NK-92 (cell line): Measurements from ENCODE around the gene PIR.

Experiments
- DNase-seq: peaks from one replicate; lab custom pipeline; 2025; ENCODE audit not compliant: unreplicated experiment; lab: John Stamatoyannopoulos, UW

PIR gene

DNA sequence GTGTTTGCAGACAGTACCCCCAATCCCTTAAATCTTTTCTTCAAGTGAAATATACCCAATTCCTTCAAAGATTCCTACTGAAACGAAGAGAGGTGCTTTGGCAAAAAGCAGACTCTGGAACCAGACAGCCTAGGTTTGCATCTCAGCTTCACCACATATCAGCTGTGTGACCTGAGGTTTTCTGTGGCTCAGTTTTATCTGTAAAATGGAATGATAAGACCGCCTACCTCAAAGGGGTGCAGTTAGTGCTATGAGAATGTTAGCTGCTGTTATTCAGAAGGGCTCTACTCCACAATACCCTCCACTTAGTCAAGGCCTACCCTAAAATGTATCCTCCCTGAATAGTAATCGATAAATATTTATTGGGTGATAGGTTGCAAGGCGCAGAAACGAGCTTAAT is 664 bp downstream of the PIR start:
- DNase-seq: no peak

- no peak for DNase-seq
Observed at GRCh38 chrX:15483891-15484290, 9.2 kb downstream of the PIR start.

DNA sequence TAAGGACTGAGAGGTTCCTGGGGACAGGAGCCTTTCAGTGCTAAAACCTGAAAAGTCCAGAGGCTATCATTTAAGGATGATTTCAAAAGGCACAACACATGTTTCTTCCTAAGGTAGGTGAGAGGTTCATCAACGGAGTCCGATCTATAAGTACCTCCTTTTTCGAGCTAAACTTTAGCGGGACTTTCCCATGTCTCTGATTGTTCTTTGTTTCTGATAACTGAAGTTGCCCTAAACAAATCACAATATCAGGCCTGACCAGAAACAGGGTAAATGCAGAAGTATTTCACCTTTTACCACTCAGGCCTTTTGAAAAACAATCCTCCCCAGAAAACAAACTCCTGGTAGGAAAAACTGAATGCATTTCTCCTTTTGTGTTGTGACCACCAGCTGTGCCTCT is 17.6 kb downstream of the PIR start:
- no peak for DNase-seq

DNA sequence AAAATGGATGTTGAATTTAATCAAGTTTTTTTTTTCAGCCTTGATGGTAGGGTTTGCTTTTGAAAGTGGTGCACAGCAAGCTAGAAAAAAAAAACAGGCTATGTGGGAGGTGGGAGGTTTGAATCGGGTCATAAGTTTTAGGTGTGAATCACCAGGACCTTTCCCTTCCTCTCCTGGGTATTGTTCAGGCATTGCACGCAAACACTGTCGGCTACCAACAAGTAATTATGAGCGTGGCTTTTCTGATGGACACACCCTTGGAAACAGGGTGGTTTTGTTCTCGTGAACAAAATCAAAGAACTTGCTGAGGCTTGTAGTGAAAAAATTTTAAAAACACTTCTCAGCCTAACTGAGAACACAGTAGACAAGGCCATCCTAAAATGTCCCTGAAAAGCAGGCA is 18.1 kb downstream of the PIR start:
- no peak for DNase-seq

- DNase-seq: no peak
Observed at GRCh38 chrX:15474028-15474427, 19.1 kb downstream of the PIR start.

GRCh38 chrX:15472531-15472930 is 20.6 kb downstream of the PIR start:
- DNase-seq: no peak

DNA sequence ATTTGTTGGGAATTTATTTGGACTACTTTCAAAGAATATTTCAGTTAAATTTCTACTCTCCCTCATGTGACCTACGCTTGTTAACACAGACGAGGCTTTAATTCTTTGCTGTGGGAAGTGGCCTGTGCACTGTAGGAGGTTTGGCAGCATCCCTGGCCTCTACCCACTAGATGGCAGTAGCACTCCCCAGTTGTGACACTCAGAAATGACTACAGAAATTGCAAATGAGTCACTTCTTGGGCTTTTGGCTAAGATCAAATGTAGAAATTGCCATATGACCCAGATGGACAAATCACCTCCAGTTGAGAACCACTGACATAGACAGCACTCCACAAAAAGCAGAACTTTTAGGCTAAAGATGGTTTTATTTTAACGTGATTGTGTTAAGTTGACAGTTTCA is 22.1 kb downstream of the PIR start:
- DNase-seq: peak; percentile 3

DNA sequence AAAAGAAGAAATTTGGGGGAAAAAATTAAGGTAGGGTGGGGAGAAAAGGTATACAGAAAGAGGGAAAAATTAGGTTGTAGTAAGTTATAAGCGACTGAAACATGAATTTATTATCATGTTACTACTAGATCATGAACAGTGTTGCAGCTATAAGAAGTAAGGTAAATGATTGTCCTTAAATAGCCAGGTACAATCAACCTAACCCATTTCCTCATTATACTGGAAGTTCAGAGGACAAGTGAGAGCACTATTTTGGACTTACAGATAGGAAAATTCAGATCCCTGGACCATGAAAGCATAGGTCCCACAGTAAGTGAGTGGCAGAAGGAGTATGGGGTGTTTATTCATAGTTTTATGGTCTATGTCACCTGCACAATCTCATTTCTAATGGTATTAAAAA is 23.5 kb downstream of the PIR start:
- no peak for DNase-seq

DNA sequence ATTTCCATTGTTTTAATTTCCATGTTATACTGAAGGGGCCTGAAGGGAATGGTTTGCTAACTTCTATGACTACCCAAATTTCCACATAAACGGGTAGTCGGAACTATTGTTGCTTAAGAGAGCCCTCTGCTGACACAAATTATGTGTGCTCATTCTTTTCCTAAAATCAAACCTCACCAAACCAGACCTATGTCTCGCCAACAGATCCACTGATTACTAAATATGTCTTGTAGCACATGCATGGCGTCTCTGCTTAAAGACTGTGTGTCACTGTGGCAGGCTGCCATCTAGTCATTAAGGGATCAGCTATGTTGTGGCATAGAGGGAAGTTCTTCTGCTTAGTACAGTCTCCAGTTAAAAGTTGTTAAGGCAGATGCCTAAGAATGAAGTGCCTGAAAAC is 25.1 kb downstream of the PIR start:
- DNase-seq: no peak

DNA sequence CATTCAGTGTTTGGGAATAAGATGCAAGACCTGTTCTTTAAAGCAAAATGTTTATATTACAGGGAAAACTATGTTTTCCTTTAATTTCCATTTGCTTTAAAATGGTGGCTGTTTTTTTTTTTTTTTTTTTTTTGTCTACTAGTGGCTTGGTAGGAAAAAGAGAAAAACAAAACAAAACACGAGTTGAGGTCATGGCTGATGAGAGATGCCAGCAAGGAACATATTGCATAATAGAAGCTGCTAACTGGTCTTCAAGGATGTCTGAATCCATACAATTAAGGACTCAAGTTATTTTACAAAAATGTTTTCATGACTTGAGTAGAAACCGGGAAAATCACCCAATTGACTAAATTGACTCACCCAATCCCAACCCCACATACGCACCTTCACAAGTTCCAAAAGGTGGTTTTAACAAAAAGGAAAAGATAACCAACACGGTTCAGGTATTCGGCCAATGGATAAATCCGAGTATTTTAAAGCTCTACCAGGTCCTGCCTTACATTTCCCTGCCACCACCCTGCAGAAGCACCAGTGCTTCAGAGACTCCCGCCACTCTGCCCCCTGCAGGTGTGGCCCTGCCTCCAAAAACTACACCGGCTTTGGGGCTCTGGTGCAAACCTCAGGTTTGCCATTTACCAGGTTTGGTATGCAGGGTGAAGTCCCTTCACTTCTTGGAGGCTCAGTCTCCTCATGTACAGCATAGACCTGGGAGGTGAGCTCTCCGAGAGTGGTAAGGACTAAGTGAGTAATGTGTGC is 27.1 kb downstream of the PIR start:
- no peak for DNase-seq

DNA sequence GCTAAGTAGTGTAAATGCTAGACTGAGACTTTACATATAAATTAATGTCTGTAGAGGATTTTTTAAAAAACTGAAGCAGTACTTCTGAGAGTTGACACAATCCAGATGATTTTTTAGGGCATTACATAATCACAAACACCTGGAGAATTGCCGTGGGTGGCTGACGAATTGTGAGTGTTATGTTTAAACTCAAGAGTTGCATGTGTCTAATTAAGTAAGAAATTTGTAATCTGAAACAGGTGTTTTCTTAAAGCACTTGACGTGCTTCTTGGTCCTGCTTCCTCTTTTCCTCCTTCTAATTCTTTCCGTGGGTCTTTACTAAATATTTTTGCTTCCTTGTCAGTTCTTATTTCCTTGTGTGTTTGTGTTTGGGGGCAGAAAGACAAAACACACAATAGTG is 27.8 kb downstream of the PIR start:
- DNase-seq: no peak

DNA sequence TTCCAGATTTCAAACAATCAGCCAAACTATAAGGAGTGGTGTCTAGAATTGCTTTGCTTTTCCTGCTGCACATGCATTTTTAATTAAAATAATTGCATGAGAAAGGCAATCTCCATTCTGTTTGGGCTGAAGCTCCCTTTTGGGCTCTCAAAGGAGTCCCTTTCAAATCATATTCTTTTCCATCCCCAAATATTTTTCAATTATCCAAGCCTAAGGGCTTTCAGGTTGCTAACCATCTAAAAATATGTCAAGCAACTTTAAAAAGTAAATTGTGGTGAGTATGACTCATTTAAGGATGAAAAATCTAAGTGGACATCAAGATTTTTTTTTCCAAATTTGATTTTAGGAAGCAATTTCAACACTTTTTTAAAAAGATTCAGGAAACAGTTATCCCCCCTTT is 28.4 kb downstream of the PIR start:
- no peak for DNase-seq

GRCh38 chrX:15451913-15452312 is 41.2 kb downstream of the PIR start:
- DNase-seq: no peak

GRCh38 chrX:15448010-15448639 is 45.0 kb downstream of the PIR start:
- DNase-seq: no peak

DNA sequence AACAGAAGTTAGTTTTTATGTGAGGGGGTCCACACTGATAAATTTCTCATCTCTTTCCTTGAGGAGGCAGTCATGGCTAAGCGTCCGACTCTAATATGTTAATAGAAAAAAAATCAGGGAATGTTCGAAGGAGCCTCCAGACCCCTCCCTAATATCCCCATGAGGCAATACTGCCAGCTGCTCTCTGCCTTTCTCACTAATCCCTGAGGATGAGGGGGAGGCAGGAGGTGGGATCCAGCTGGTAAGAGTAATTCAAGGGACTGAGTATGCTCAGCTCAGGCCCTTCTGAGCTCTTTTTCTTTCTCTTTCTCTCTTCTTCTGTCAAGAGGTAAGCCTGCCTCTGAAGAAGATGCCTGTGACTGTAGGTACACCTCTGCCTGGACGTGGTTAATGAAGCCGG is 51.7 kb downstream of the PIR start:
- DNase-seq: no peak

- no peak for DNase-seq
Observed at GRCh38 chrX:15438332-15438731, 54.8 kb downstream of the PIR start.

DNA sequence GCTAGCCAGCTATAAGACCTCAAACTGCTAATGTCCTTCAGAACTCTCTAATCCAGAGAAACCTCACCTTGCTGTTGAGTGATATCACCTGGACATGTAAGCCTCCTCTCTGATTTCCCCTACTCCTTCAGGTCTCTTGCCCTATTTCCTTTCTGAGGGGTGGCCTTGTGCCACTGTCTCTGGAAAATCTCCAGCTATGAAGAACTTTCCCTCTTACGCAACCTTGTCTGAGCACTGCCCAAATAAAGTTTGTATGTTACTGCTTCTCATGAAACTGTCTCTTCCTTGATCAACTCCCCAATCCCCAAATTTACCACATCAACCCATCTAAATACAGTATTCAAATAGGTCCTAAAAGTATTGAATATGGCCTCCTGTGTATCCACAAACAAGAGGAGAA is 55.4 kb downstream of the PIR start:
- no peak for DNase-seq

GRCh38 chrX:15435836-15436619 is 57.1 kb downstream of the PIR start:
- no peak for DNase-seq

GRCh38 chrX:15434205-15434604 is 58.9 kb downstream of the PIR start:
- DNase-seq: no peak

DNA sequence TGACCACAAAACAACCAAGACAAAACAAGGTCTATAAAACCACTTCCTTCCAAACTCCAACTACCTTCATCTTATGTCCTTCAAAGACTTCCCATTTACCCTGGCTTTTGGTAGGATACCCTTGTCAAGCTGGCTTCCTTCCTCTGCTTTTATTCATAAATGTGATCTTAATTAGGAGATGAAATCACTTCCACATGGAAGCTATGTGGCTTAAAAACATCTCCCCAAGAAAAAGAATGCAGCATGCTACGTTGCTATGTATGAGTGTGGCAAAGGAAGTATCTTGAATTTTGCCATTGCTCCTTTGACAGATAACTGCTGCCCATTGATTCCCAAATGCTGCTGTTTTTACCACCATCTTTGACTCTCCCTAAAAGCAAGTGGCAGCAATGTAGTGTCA is 62.5 kb downstream of the PIR start:
- DNase-seq: no peak

GRCh38 chrX:15430076-15430475 is 63.1 kb downstream of the PIR start:
- DNase-seq: no peak

DNA sequence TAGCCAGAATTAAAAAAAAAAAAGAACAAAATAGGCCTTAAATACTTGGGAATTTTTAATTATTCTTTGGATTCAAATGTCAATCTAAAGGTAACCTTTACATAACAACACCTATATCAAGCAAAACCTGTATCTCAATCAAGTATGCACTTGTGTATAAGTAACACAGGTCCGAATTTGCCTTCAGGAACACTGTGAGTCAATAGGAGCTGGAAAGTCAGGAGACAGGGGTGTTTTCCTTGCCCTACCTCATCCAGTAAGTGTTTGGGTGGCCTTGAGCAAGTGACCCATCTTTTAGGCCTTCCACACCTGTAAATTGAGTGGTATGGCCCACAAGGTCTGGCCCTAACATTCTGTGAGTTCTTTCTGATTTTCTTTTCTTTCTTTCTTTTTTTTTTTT is 68.1 kb downstream of the PIR start:
- DNase-seq: no peak
